Bronchial epithelial cell (primary cell): Measurements from ENCODE around the gene STAMBP. TPM values are rescaled to one million over a fixed set of nuclear protein-coding genes. Genes with fewer than 3 reads are reported as not detected.

ENCODE experiments used
- DNase-seq: peaks from one replicate; pipeline ENCODE4 v3.0.0-alpha.2; 2010; ENCODE audit warnings: low read depth
- FAIRE-seq: peaks from 2 replicates; lab custom pipeline; 2011; peaks lifted over from hg19 to GRCh38; lab: Jason Lieb, UNC
- H3K27me3 ChIP-seq: 2 replicates; pipeline ENCODE4 v1.5.1; 2011; ENCODE audit warnings: low read length; ENCODE audit not compliant: control insufficient read depth, insufficient read depth
- H3K36me3 ChIP-seq: 2 replicates; pipeline ENCODE4 v1.5.1; 2011; ENCODE audit warnings: low read length; ENCODE audit not compliant: control insufficient read depth, insufficient read depth
- H3K4me3 ChIP-seq: 2 replicates; pipeline ENCODE4 v1.5.1; 2011; ENCODE audit warnings: mild to moderate bottlenecking, low read depth, low read length, control low read depth
- CTCF ChIP-seq: IDR thresholded peaks from 2 replicates; pipeline ENCODE4 v1.5.1; 2011; ENCODE audit warnings: mild to moderate bottlenecking, moderate library complexity, low read length, control low read depth, inconsistent platforms; ENCODE audit not compliant: insufficient read depth, severe bottlenecking
- total RNA-seq: library from RNA; depleted of rRNA; stranded (reverse); fragments of >200 nt; gene quantifications from 2 replicates; pipeline ENCODE4 v1.2.1, GENCODE V29; 2014

STAMBP gene
- total RNA-seq, 1 donor from 2014 or later = 24.0 TPM

GRCh38 chr2:73823416-73823815 lies 5.3 kb upstream of the STAMBP start:
- H3K36me3 ChIP-seq = no peaks in the 10 kb centered on the region
- H3K27me3 ChIP-seq = no peaks in the 10 kb centered on the region
- no peak for TF ChIP-seq CTCF
- FAIRE-seq (no peak), DNase-seq (no peak)
- no peak overlapping the region for H3K4me3 ChIP-seq

- peak; percentile 81 for DNase-seq
- Histone ChIP-seq H3K4me3 (no peak overlapping the region), H3K36me3 (no peaks in the 10 kb centered on the region), H3K27me3 (no peaks in the 10 kb centered on the region)
- FAIRE-seq = no peak
- TF ChIP-seq CTCF = peak; percentile 78
These were observed 4.7 kb upstream of the STAMBP start for GRCh38 chr2:73823916-73824523.

GRCh38 chr2:73825408-73825807 lies 3.4 kb upstream of the STAMBP start:
- Histone ChIP-seq H3K36me3 (no peaks in the 10 kb centered on the region), H3K27me3 (no peaks in the 10 kb centered on the region), H3K4me3 (no peak overlapping the region)
- FAIRE-seq (no peak), DNase-seq (no peak)
- TF ChIP-seq CTCF = no peak

GRCh38 chr2:73827018-73827417 lies 1.7 kb upstream of the STAMBP start:
- no peak overlapping the region for H3K4me3 ChIP-seq
- DNase-seq (peak; percentile 56), FAIRE-seq (no peak)

GRCh38 chr2:73827660-73828388 lies 937 bp upstream of the STAMBP start:
- FAIRE-seq (no peak), DNase-seq (no peak)
- Histone ChIP-seq H3K27me3 (no peaks in the 10 kb centered on the region), H3K36me3 (peaks cover 1% of the 10 kb centered on the region), H3K4me3 (no peak overlapping the region)
- TF ChIP-seq CTCF = no peak

More at GRCh38 chr2:73827018-73827417, 1.7 kb upstream of the STAMBP start:
- no peaks in the 10 kb centered on the region for H3K27me3 ChIP-seq
- peak; percentile 43 for TF ChIP-seq CTCF
- H3K36me3 ChIP-seq = no peaks in the 10 kb centered on the region
